H1 (cell line): ENCODE measurements around the gene PTPRG. TPM values are rescaled to one million over a fixed set of nuclear protein-coding genes. Genes with fewer than 3 reads are reported as not detected.

Experiments used
- CTCF ChIA-PET: fragments of 300-600 bp; sonication (Branson Sonifier 250); formaldehyde crosslinking; loops from one replicate; lab custom pipeline; 2021; ENCODE audit not compliant: partially characterized antibody; lab: Charles Lee
- POLR2A ChIA-PET: fragments of 300-600 bp; sonication (Branson Sonifier 250); formaldehyde crosslinking; loops from one replicate; lab custom pipeline; 2021; ENCODE audit warnings: inconsistent platforms; ENCODE audit not compliant: partially characterized antibody; lab: Charles Lee
- DNase-seq, 2 experiments: peaks; one replicate each; pipeline versions ENCODE4 v3.0.0 to v3.0.0-alpha.2; 2010 to 2022; ENCODE audit warnings: low spot score in 2 of 2, low read depth in 1 of 2, mixed read lengths in 1 of 2
- FAIRE-seq: peaks from 2 replicates; lab custom pipeline; 2011; peaks lifted over from hg19 to GRCh38; lab: Jason Lieb, UNC
- H2AFZ ChIP-seq: 2 replicates; pipeline ENCODE4 v1.8.1; 2012; ENCODE audit warnings: low read length, inconsistent platforms
- H2AK5ac ChIP-seq: 2 replicates; pipeline ENCODE4 v1.6.1; 2013; ENCODE audit warnings: low read depth, low read length
- H2BK120ac ChIP-seq: replicated peaks from 2 replicates; pipeline ENCODE3; 2013; ENCODE audit warnings: low read depth, low read length, inconsistent platforms
- H2BK12ac ChIP-seq: 2 replicates; pipeline ENCODE4 v1.6.1; 2013; ENCODE audit warnings: low read depth, low read length
- H2BK15ac ChIP-seq: 2 replicates; pipeline ENCODE4 v1.6.1; 2013; ENCODE audit warnings: low read length
- H2BK20ac ChIP-seq: 2 replicates; pipeline ENCODE4 v1.6.1; 2013; ENCODE audit warnings: low read length
- H2BK5ac ChIP-seq: 2 replicates; pipeline ENCODE4 v1.6.1; 2013; ENCODE audit warnings: low read depth, low read length
- H3K14ac ChIP-seq: 2 replicates; pipeline ENCODE4 v1.6.1; 2013; ENCODE audit warnings: inconsistent platforms; ENCODE audit not compliant: insufficient read length
- H3K18ac ChIP-seq: 2 replicates; pipeline ENCODE4 v1.6.1; 2013; ENCODE audit warnings: low read length; ENCODE audit errors: extremely low read depth
- H3K23ac ChIP-seq: 2 replicates; pipeline ENCODE4 v1.6.1; 2013; ENCODE audit warnings: inconsistent platforms; ENCODE audit not compliant: insufficient read length
- H3K23me2 ChIP-seq: 2 replicates; pipeline ENCODE4 v1.6.1; 2013; ENCODE audit warnings: low read depth, low read length
- H3K27ac ChIP-seq: 2 replicates; pipeline ENCODE4 v1.6.1; 2011; ENCODE audit warnings: low read depth, low read length, inconsistent platforms
- H3K27me3 ChIP-seq, 4 experiments: replicated peaks in 1 of 4; 1 replicate in 1 of 4; 2 replicates in 3 of 4; pipeline versions ENCODE4 v1.6.1 to v1.8.1; 2011 to 2013; ENCODE audit warnings: low read length in 3 of 4, mild to moderate bottlenecking in 3 of 4, inconsistent platforms in 2 of 4, mixed read lengths in 2 of 4, moderate library complexity in 1 of 4; ENCODE audit not compliant: control insufficient read depth in 3 of 4, insufficient read depth in 3 of 4; ENCODE audit errors: extremely low read depth in 1 of 4
- H3K36me3 ChIP-seq, 4 experiments: 2 replicates each; pipeline versions ENCODE4 v1.6.1 to v1.8.1; 2011 to 2013; ENCODE audit warnings: mild to moderate bottlenecking in 4 of 4, low read length in 3 of 4, moderate library complexity in 2 of 4, control low read depth in 1 of 4, inconsistent platforms in 1 of 4; ENCODE audit not compliant: insufficient read depth in 4 of 4, control insufficient read depth in 2 of 4
- H3K4ac ChIP-seq: replicated peaks from 2 replicates; pipeline ENCODE3; 2013; ENCODE audit warnings: low read length, low read depth, mixed read lengths, inconsistent platforms; ENCODE audit not compliant: insufficient read length
- H3K4me1 ChIP-seq, 4 experiments: replicated peaks in 1 of 4; 1 replicate in 1 of 4; 2 replicates in 3 of 4; pipeline versions ENCODE4 v1.6.1 to v1.8.1; 2011 to 2013; ENCODE audit warnings: low read length in 3 of 4, inconsistent platforms in 2 of 4, mixed read lengths in 1 of 4; ENCODE audit not compliant: insufficient read depth in 4 of 4, control insufficient read depth in 3 of 4
- H3K4me2 ChIP-seq, 2 experiments: 2 replicates each; pipeline versions ENCODE4 v1.6.1 to v1.8.1; 2011 to 2013; ENCODE audit warnings: low read depth in 2 of 2, low read length in 2 of 2, control low read depth in 1 of 2, inconsistent platforms in 1 of 2, mild to moderate bottlenecking in 1 of 2; ENCODE audit not compliant: insufficient read depth in 1 of 2
- H3K4me3 ChIP-seq, 4 experiments: fragments of 200-600, 300-600 bp in 1 of 4; sonication (generic), shearing (Covaris generic), sonication (Bioruptor Twin) in 1 of 4; 2 replicates each; pipeline versions ENCODE4 v1.5.1 to v1.8.1; 2011 to 2016; ENCODE audit warnings: low read length in 4 of 4, low read depth in 3 of 4, control low read depth in 2 of 4, inconsistent platforms in 2 of 4, mild to moderate bottlenecking in 2 of 4, mixed read lengths in 1 of 4, moderate library complexity in 1 of 4; ENCODE audit not compliant: insufficient read depth in 2 of 4; ENCODE audit errors: extremely low read depth in 1 of 4
- H3K56ac ChIP-seq: replicated peaks from 2 replicates; pipeline ENCODE3; 2013; ENCODE audit warnings: low read depth, mild to moderate bottlenecking, mixed read lengths, low read length, inconsistent platforms; ENCODE audit not compliant: insufficient read length
- H3K79me1 ChIP-seq: 2 replicates; pipeline ENCODE4 v1.6.1; 2013; ENCODE audit warnings: low read depth, low read length, control low read depth
- H3K79me2 ChIP-seq, 2 experiments: 2 replicates each; pipeline versions ENCODE4 v1.6.1 to v1.8.1; 2012 to 2013; ENCODE audit warnings: low read length in 2 of 2, mild to moderate bottlenecking in 2 of 2, inconsistent platforms in 1 of 2; ENCODE audit not compliant: insufficient read depth in 2 of 2, control insufficient read depth in 1 of 2
- H3K9ac ChIP-seq, 4 experiments: replicated peaks in 1 of 4; 1 replicate in 1 of 4; 2 replicates in 3 of 4; pipeline versions ENCODE4 v1.6.1 to v1.8.1; 2011 to 2013; ENCODE audit warnings: low read depth in 3 of 4, low read length in 3 of 4, control low read depth in 2 of 4, mild to moderate bottlenecking in 2 of 4, moderate library complexity in 2 of 4, inconsistent platforms in 1 of 4; ENCODE audit errors: extremely low read depth in 1 of 4
- H3K9me3 ChIP-seq, 2 experiments: 2 replicates each; pipeline versions ENCODE4 v1.6.1 to v1.8.1; 2012 to 2013; ENCODE audit warnings: mild to moderate bottlenecking in 2 of 2, moderate library complexity in 2 of 2, control low read depth in 1 of 2, inconsistent platforms in 1 of 2, low read depth in 1 of 2, low read length in 1 of 2, mixed read lengths in 1 of 2; ENCODE audit not compliant: insufficient read depth in 2 of 2
- H4K20me1 ChIP-seq, 2 experiments: replicated peaks in 1 of 2; 2 replicates each; pipeline versions ENCODE3 to v1.8.1; 2011 to 2013; ENCODE audit warnings: inconsistent platforms in 2 of 2, low read length in 2 of 2, mild to moderate bottlenecking in 1 of 2; ENCODE audit not compliant: insufficient read depth in 2 of 2, control insufficient read depth in 1 of 2
- H4K5ac ChIP-seq: 2 replicates; pipeline ENCODE4 v1.6.1; 2013; ENCODE audit warnings: low read length, low read depth, mixed read lengths, inconsistent platforms; ENCODE audit not compliant: insufficient read length
- H4K8ac ChIP-seq: 2 replicates; pipeline ENCODE4 v1.8.0; 2013; ENCODE audit warnings: mild to moderate bottlenecking, moderate library complexity, low read length, inconsistent platforms; ENCODE audit not compliant: insufficient read depth; ENCODE audit errors: extremely low read depth
- H4K91ac ChIP-seq: replicated peaks from 2 replicates; pipeline ENCODE3; 2013; ENCODE audit warnings: low read length, mixed read lengths, inconsistent platforms; ENCODE audit not compliant: insufficient read length
- WGBS, 2 experiments: shearing (Covaris generic) in 1 of 2; methylation state at CpG; one replicate each; pipeline versions ENCODE4 v1.1.6 to v1.1.7; 2013 to 2015; ENCODE audit warnings: low lambda C conversion rate in 2 of 2, mixed read lengths in 2 of 2, inconsistent platforms in 1 of 2, low coverage in 1 of 2, missing lambda C conversion rate in 1 of 2; ENCODE audit not compliant: insufficient replicate concordance in 2 of 2, insufficient coverage in 1 of 2, insufficient read length in 1 of 2; ENCODE audit errors: extremely low coverage in 1 of 2, missing lambda C conversion rate in 1 of 2; 5-methylcytosine and 5-hydroxymethylcytosine counted together
- polyA plus RNA-seq, 7 experiments: library from polyadenylated mRNA; depleted of rRNA in 3 of 7; stranded (reverse) in 5 of 7; unstranded in 2 of 7; fragments of >200 nt in 5 of 7; fragments of 200-250 nt in 2 of 7; gene quantifications; 1 replicate in 5 of 7; 2 replicates in 1 of 7; 4 replicates in 1 of 7; pipeline versions ENCODE4 v1.2.1 to v1.2.3, GENCODE V29; 2011 to 2013; ENCODE audit warnings: missing spikeins in 2 of 7, mixed read lengths in 2 of 7
- total RNA-seq: library from RNA; stranded (reverse); fragmentation: NEBNext Ultra II Directional; extraction: Animal tissue kit (Norgen Biotek cat#: 25700); gene quantifications from 2 replicates; pipeline ENCODE4 v1.2.1, GENCODE V29; 2021

The PTPRG gene
- total and polyA plus RNA-seq, 2 of the 8 experiments (the other 6 are each of a cell fraction or from before 2014, with no cell fraction given), result 23.3 to 96.2 TPM

- 91% methylated on average over 7 of the region's 7 CpGs; no CpG with 5 or more reads in 1 of the 2 experiments for WGBS, 2 experiments
- no peak overlapping the region for H3K27ac ChIP-seq
These were observed 419.7 kb downstream of the PTPRG start for GRCh38 chr3:61981060-61981459.

More at GRCh38 chr3:61981060-61981459, 419.7 kb downstream of the PTPRG start:
- POLR2A ChIA-PET, result no interaction called here
- H3K56ac ChIP-seq, result no peak overlapping the region
- no peak overlapping the region for H2AK5ac ChIP-seq
- H4K8ac ChIP-seq, result no peak overlapping the region
- no peak overlapping the region for H3K4ac ChIP-seq
- no peak overlapping the region for H2BK20ac ChIP-seq
- peaks cover 0 to 6% (median 2%) of the 10 kb centered on the region in 4 experiments; a peak in 3 of 7 replicates for H3K4me1 ChIP-seq
- CTCF ChIA-PET, result no interaction called here
- H3K18ac ChIP-seq, result no peak overlapping the region
- no peak overlapping the region for H2AFZ ChIP-seq
- H3K9ac ChIP-seq, result no peak overlapping the region
- no peaks in the 10 kb centered on the region; the same call in 1 of the 2 replicates for H3K79me1 ChIP-seq
- no peak overlapping the region for H2BK15ac ChIP-seq
- H4K5ac ChIP-seq, result no peak overlapping the region
- H3K4me3 ChIP-seq, result no peak overlapping the region
- H2BK5ac ChIP-seq, result no peak overlapping the region
- H4K91ac ChIP-seq, result no peak overlapping the region
- H3K23ac ChIP-seq, result no peak overlapping the region
- no peak overlapping the region for H3K14ac ChIP-seq
- no peak for FAIRE-seq
- DNase-seq, result no peak
- no peak overlapping the region for H3K4me2 ChIP-seq
- peaks cover 1 to 3% of the 10 kb centered on the region in 2 experiments for H4K20me1 ChIP-seq
- no peak overlapping the region for H2BK120ac ChIP-seq
- peaks cover 0 to 66% of the 10 kb centered on the region in 2 experiments; a peak in 2 of 4 replicates for H3K79me2 ChIP-seq
- no peak overlapping the region for H2BK12ac ChIP-seq
- no peaks in the 10 kb centered on the region for H3K9me3 ChIP-seq
- H3K36me3 ChIP-seq, result no peaks in the 10 kb centered on the region
- H3K23me2 ChIP-seq, result no peaks in the 10 kb centered on the region
- no peaks in the 10 kb centered on the region for H3K27me3 ChIP-seq
